ENCODE data around the gene WDR87.

DNA sequence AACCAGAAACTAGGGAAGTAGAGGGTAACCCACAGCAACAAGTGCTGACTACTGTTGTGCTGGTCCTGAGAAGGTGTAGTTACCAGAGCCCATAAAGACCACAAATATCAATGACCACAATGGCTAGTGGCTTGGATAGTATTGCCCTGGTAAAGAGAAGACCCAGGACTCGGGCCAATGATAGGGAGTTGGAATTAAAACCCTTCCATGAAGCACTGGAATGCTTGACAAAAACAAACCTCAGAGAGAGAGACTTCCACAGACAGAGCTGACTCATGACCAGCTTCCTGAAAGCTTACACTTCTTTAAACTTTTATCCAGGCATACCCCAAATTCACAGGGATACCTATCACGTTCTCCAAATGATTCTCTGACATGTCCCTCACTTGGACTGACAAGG lies 60.5 kb downstream of the WDR87 start:
- TF ChIP-seq, protein P1, sequence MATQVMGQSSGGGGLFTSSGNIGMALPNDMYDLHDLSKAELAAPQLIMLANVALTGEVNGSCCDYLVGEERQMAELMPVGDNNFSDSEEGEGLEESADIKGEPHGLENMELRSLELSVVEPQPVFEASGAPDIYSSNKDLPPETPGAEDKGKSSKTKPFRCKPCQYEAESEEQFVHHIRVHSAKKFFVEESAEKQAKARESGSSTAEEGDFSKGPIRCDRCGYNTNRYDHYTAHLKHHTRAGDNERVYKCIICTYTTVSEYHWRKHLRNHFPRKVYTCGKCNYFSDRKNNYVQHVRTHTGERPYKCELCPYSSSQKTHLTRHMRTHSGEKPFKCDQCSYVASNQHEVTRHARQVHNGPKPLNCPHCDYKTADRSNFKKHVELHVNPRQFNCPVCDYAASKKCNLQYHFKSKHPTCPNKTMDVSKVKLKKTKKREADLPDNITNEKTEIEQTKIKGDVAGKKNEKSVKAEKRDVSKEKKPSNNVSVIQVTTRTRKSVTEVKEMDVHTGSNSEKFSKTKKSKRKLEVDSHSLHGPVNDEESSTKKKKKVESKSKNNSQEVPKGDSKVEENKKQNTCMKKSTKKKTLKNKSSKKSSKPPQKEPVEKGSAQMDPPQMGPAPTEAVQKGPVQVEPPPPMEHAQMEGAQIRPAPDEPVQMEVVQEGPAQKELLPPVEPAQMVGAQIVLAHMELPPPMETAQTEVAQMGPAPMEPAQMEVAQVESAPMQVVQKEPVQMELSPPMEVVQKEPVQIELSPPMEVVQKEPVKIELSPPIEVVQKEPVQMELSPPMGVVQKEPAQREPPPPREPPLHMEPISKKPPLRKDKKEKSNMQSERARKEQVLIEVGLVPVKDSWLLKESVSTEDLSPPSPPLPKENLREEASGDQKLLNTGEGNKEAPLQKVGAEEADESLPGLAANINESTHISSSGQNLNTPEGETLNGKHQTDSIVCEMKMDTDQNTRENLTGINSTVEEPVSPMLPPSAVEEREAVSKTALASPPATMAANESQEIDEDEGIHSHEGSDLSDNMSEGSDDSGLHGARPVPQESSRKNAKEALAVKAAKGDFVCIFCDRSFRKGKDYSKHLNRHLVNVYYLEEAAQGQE (IDR thresholded peaks at IDR 0.05; ENCODE audit: low read depth, low read length) = no peak
- TF ChIP-seq POLR2A (IDR thresholded peaks at IDR 0.05; ENCODE audit: low read depth, low read length) (no peak), BHLHE40 (IDR thresholded peaks at IDR 0.05; ENCODE audit: borderline replicate concordance in 1 of 2, low read depth in 2 of 2, low read length in 1 of 2) (no peak), CREB1 (IDR thresholded peaks at IDR 0.05; ENCODE audit: low read depth) (no peak), EP300 (IDR thresholded peaks at IDR 0.05; ENCODE audit: borderline replicate concordance in 1 of 2, control insufficient read depth in 1 of 2, low read depth in 2 of 2, low read length in 2 of 2) (no peak), ESRRA (IDR thresholded peaks at IDR 0.05; ENCODE audit: low read length) (no peak), TCF12 (IDR thresholded peaks at IDR 0.05; ENCODE audit: low read depth, low read length) (no peak), POLR2AphosphoS5 (IDR thresholded peaks at IDR 0.05; ENCODE audit: low read length) (no peak), RAD51 (IDR thresholded peaks at IDR 0.05) (no peak)
- TF ChIP-seq, protein P2, sequence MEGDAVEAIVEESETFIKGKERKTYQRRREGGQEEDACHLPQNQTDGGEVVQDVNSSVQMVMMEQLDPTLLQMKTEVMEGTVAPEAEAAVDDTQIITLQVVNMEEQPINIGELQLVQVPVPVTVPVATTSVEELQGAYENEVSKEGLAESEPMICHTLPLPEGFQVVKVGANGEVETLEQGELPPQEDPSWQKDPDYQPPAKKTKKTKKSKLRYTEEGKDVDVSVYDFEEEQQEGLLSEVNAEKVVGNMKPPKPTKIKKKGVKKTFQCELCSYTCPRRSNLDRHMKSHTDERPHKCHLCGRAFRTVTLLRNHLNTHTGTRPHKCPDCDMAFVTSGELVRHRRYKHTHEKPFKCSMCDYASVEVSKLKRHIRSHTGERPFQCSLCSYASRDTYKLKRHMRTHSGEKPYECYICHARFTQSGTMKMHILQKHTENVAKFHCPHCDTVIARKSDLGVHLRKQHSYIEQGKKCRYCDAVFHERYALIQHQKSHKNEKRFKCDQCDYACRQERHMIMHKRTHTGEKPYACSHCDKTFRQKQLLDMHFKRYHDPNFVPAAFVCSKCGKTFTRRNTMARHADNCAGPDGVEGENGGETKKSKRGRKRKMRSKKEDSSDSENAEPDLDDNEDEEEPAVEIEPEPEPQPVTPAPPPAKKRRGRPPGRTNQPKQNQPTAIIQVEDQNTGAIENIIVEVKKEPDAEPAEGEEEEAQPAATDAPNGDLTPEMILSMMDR (IDR thresholded peaks at IDR 0.05 in 2 of 3, conservative IDR thresholded peaks at IDR 0.05 in 1 of 3; ENCODE audit: control insufficient read depth in 2 of 3, extremely low read depth in 1 of 3, insufficient read depth in 1 of 3, low read depth in 3 of 3, low read length in 3 of 3) = no peak
- TF ChIP-seq, protein P3, sequence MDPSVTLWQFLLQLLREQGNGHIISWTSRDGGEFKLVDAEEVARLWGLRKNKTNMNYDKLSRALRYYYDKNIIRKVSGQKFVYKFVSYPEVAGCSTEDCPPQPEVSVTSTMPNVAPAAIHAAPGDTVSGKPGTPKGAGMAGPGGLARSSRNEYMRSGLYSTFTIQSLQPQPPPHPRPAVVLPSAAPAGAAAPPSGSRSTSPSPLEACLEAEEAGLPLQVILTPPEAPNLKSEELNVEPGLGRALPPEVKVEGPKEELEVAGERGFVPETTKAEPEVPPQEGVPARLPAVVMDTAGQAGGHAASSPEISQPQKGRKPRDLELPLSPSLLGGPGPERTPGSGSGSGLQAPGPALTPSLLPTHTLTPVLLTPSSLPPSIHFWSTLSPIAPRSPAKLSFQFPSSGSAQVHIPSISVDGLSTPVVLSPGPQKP (IDR thresholded peaks at IDR 0.05; ENCODE audit: low read depth, low read length) = no peak
- TF ChIP-seq, protein P4, sequence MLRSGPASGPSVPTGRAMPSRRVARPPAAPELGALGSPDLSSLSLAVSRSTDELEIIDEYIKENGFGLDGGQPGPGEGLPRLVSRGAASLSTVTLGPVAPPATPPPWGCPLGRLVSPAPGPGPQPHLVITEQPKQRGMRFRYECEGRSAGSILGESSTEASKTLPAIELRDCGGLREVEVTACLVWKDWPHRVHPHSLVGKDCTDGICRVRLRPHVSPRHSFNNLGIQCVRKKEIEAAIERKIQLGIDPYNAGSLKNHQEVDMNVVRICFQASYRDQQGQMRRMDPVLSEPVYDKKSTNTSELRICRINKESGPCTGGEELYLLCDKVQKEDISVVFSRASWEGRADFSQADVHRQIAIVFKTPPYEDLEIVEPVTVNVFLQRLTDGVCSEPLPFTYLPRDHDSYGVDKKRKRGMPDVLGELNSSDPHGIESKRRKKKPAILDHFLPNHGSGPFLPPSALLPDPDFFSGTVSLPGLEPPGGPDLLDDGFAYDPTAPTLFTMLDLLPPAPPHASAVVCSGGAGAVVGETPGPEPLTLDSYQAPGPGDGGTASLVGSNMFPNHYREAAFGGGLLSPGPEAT (IDR thresholded peaks at IDR 0.05; ENCODE audit: low read depth) = no peak
